KMS-11 (cell line): ENCODE data around the gene ERC2.

Experiments used
- H2AFZ ChIP-seq: fragments of 200-600 bp; sonication (generic); 2 replicates; pipeline ENCODE4 v1.6.1; 2016; ENCODE audit warnings: antibody characterized with exemption, mixed run types, low read depth
- H3K27ac ChIP-seq: fragments of 200-600 bp; sonication (generic); 2 replicates; pipeline ENCODE4 v1.6.1; 2016; ENCODE audit warnings: mild to moderate bottlenecking, mixed run types
- H3K27me3 ChIP-seq: fragments of 200-600 bp; sonication (generic); 2 replicates; pipeline ENCODE4 v1.6.1; 2017; ENCODE audit warnings: mild to moderate bottlenecking, low read depth, mixed run types, moderate library complexity; ENCODE audit not compliant: insufficient read depth
- H3K36me3 ChIP-seq: fragments of 200-600 bp; sonication (generic); 2 replicates; pipeline ENCODE4 v1.6.1; 2017; ENCODE audit warnings: mild to moderate bottlenecking, mixed run types; ENCODE audit not compliant: insufficient read depth
- H3K4me1 ChIP-seq: fragments of 200-600 bp; sonication (generic); 2 replicates; pipeline ENCODE4 v1.6.1; 2016; ENCODE audit warnings: mild to moderate bottlenecking, low read depth, mixed run types; ENCODE audit not compliant: poor library complexity, severe bottlenecking
- H3K4me2 ChIP-seq: fragments of 200-600 bp; sonication (generic); 2 replicates; pipeline ENCODE4 v1.7.0; 2016; ENCODE audit warnings: mild to moderate bottlenecking, mixed run types
- H3K4me3 ChIP-seq: fragments of 200-600 bp; sonication (generic); IDR thresholded peaks from 2 replicates; pipeline ENCODE4 v1.6.1; 2017; ENCODE audit warnings: low read depth, low read length, mixed read lengths; ENCODE audit not compliant: insufficient read depth
- H3K79me2 ChIP-seq: fragments of 200-600 bp; sonication (generic); 2 replicates; pipeline ENCODE4 v1.6.1; 2016; ENCODE audit warnings: low read depth, mixed run types; ENCODE audit not compliant: insufficient read depth
- H3K9ac ChIP-seq: fragments of 200-600 bp; sonication (generic); 2 replicates; pipeline ENCODE4 v1.6.1; 2016; ENCODE audit warnings: mild to moderate bottlenecking, mixed run types
- H4K20me1 ChIP-seq: fragments of 200-600 bp; sonication (generic); 2 replicates; pipeline ENCODE4 v1.6.1; 2016; ENCODE audit warnings: mild to moderate bottlenecking, mixed run types; ENCODE audit not compliant: insufficient read depth
- TF ChIP-seq, protein P1 (sequence below): fragments of 200-600 bp; sonication (generic); conservative IDR thresholded peaks from 2 replicates; pipeline ENCODE4 v1.6.1; 2017; ENCODE audit warnings: low read depth, mild to moderate bottlenecking, antibody characterized with exemption, low read length, moderate library complexity, mixed read lengths

Gene ERC2

DNA sequence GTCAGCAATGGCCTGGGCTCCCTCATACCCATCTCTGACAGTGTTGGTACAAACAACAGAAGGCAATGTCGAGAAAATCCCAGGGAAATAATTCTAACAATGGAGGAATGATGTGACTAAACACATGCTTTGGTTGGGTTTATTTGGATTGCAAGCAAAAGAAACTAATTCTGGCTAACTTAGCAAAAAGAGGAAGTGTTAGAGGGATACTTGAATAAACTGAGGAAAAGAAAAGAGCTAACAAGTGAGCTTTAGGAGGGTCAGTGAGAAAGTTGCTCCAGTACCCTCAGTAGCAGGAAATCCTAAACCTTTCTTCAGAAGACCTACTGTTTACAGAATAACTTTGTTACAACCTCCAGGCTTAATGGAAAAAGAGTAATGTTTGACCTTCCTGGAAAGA is 716.5 kb downstream of the ERC2 start:
- Histone ChIP-seq H3K79me2 (no peaks in the 10 kb centered on the region), H3K27ac (no peak overlapping the region), H2AFZ (no peak overlapping the region), H3K9ac (no peak overlapping the region), H3K4me2 (no peak overlapping the region), H3K4me1 (no peaks in the 10 kb centered on the region), H3K4me3 (no peak overlapping the region), H3K36me3 (no peaks in the 10 kb centered on the region), H3K27me3 (no peaks in the 10 kb centered on the region), H4K20me1 (no peaks in the 10 kb centered on the region)
- TF ChIP-seq, protein P1, sequence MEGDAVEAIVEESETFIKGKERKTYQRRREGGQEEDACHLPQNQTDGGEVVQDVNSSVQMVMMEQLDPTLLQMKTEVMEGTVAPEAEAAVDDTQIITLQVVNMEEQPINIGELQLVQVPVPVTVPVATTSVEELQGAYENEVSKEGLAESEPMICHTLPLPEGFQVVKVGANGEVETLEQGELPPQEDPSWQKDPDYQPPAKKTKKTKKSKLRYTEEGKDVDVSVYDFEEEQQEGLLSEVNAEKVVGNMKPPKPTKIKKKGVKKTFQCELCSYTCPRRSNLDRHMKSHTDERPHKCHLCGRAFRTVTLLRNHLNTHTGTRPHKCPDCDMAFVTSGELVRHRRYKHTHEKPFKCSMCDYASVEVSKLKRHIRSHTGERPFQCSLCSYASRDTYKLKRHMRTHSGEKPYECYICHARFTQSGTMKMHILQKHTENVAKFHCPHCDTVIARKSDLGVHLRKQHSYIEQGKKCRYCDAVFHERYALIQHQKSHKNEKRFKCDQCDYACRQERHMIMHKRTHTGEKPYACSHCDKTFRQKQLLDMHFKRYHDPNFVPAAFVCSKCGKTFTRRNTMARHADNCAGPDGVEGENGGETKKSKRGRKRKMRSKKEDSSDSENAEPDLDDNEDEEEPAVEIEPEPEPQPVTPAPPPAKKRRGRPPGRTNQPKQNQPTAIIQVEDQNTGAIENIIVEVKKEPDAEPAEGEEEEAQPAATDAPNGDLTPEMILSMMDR: no peak

DNA sequence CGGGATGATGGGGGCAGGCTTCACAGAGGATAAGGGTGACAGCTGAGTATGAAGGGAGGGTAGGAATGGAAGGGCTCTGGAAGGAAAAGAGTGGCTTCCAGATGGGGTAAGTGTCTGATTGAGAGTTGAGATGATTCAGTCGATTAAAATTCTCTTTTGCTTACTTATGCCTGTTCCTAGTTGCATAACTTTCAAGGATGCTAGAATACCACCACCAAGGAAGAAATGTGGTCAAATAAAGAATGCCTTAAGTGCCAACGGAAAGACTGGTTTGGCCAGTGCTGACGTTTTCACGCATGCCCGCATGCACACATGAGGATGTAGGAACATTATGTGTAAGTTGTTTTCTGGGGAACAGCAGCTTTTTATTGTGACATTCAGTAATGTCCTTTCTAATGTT is 717.7 kb downstream of the ERC2 start:
- Histone ChIP-seq H3K4me2 (no peak overlapping the region), H2AFZ (no peak overlapping the region), H3K36me3 (no peaks in the 10 kb centered on the region), H3K4me3 (no peak overlapping the region), H3K79me2 (no peaks in the 10 kb centered on the region), H3K9ac (no peak overlapping the region), H4K20me1 (no peaks in the 10 kb centered on the region), H3K27me3 (no peaks in the 10 kb centered on the region), H3K4me1 (no peaks in the 10 kb centered on the region), H3K27ac (no peak overlapping the region)
- TF ChIP-seq, protein P1: no peak

DNA sequence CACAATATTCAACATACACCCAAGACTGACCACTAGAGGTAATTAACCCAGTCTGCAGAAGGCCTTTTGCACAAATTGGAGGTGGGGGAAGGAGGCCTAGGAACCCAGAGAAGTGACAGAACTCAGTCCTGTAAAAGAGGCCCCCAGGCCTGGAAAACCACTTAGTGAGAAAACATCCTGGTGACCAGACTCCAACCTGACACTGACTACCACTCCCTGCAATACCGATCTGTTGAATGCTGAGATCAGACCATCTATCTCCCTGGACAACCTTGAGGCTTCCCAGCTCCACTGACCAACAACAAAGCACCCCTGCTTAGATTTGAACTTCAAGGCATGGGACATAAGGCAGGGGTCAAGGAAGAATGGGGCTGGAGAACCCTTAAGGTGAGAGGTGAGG is 719.2 kb downstream of the ERC2 start:
- Histone ChIP-seq H3K79me2 (no peaks in the 10 kb centered on the region), H3K27me3 (no peaks in the 10 kb centered on the region), H3K36me3 (no peaks in the 10 kb centered on the region), H3K4me1 (no peaks in the 10 kb centered on the region), H4K20me1 (no peaks in the 10 kb centered on the region), H3K4me2 (no peak overlapping the region), H3K27ac (no peak overlapping the region), H2AFZ (no peak overlapping the region), H3K9ac (no peak overlapping the region), H3K4me3 (no peak overlapping the region)
- TF ChIP-seq, protein P1: no peak

DNA sequence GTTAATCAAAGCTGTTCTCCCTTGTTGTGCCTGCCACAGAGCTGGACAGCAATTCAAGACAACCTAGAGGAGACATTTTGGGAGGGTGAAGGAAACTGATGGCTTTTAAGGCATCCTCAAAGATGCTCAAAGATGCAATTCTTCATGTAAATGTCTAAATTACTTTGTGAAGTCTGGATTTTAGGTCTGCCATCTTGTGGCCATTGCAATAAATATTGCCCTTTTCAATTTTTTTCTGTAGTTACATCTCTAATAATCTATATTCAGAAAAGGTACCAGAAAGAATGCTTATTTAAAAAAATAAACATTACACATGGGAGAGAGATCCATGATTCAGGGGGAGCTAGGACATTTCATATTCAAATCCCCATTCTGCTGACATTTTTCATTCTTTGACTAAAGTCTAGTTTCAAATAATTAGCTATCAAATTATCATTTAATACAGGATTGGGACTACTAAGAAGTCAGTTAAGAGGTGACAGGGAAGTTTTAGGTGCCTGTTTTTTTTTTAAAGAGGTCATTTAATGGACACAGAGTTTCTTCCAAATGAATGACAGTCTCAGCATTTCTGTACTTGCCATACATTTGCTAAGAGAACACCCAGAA is 721.4 kb downstream of the ERC2 start:
- Histone ChIP-seq H3K4me3 (no peak overlapping the region), H4K20me1 (no peaks in the 10 kb centered on the region), H3K27me3 (no peaks in the 10 kb centered on the region), H3K4me1 (no peaks in the 10 kb centered on the region), H3K27ac (no peak overlapping the region), H3K36me3 (no peaks in the 10 kb centered on the region), H2AFZ (no peak overlapping the region), H3K79me2 (no peaks in the 10 kb centered on the region), H3K4me2 (no peak overlapping the region), H3K9ac (no peak overlapping the region)
- TF ChIP-seq, protein P1: peak; percentile 44
